K562 (cell line): ENCODE results near the gene APIP. TPM values are rescaled to one million over a fixed set of nuclear protein-coding genes. Genes with fewer than 3 reads are reported as not detected.

Source experiments
- CGGBP1 ChIP-seq: fragments of 250-450 bp; sonication (Bioruptor Pico); IDR thresholded peaks from 2 replicates; pipeline ENCODE4 v1.9.0; 2021; ENCODE audit warnings: mild to moderate bottlenecking
- CREB3L1 ChIP-seq: fragments of 450-650 bp; IDR thresholded peaks from 2 replicates; pipeline ENCODE4 v1.6.1; 2014; ENCODE audit warnings: low read depth, mild to moderate bottlenecking, moderate library complexity, borderline replicate concordance
- E2F6 ChIP-seq, 2 experiments: IDR thresholded peaks; 2 replicates each; pipeline ENCODE4 v1.6.1; 2011; ENCODE audit warnings: borderline replicate concordance in 1 of 2, control low read depth in 1 of 2, low read depth in 1 of 2, low read length in 1 of 2, mild to moderate bottlenecking in 1 of 2, mixed read lengths in 1 of 2, moderate library complexity in 1 of 2; ENCODE audit not compliant: insufficient read depth in 1 of 2, insufficient read length in 1 of 2, poor library complexity in 1 of 2, severe bottlenecking in 1 of 2; ENCODE audit errors: extremely low read depth in 1 of 2
- FIP1L1 ChIP-seq: fragments of 200-400 bp; formaldehyde crosslinking; IDR thresholded peaks from 2 replicates; pipeline ENCODE4 v1.6.1; 2018; ENCODE audit warnings: mild to moderate bottlenecking, low read depth, low read length; ENCODE audit not compliant: poor library complexity, severe bottlenecking
- HMGXB4 ChIP-seq: sonication (generic); formaldehyde crosslinking; IDR thresholded peaks from 2 replicates; pipeline ENCODE4 v1.8.1; 2023; ENCODE audit warnings: mild to moderate bottlenecking, missing genetic modification reagents
- KLF1 ChIP-seq: fragments of 450-650 bp; IDR thresholded peaks from 2 replicates; pipeline ENCODE4 v1.6.1; 2016; ENCODE audit warnings: missing genetic modification characterization, missing compliant biosample characterization
- MTA1 ChIP-seq: fragments of 450-650 bp; IDR thresholded peaks from 2 replicates; pipeline ENCODE4 v1.6.1; 2017; ENCODE audit warnings: borderline replicate concordance
- POLR2A ChIP-seq: fragments of 450-650 bp; conservative IDR thresholded peaks from 2 replicates; pipeline ENCODE4 v1.6.1; 2016
- SOX6 ChIP-seq: fragments of 450-650 bp; IDR thresholded peaks from 2 replicates; pipeline ENCODE4 v1.6.1; 2014; ENCODE audit warnings: mild to moderate bottlenecking
- TAF9B ChIP-seq: fragments of 450-650 bp; IDR thresholded peaks from 2 replicates; pipeline ENCODE4 v1.6.1; 2018; ENCODE audit warnings: mild to moderate bottlenecking; ENCODE audit not compliant: partially characterized antibody
- THAP12 ChIP-seq: fragments of 250-450 bp; sonication (Bioruptor Pico); IDR thresholded peaks from 2 replicates; pipeline ENCODE4 v1.9.0; 2021; ENCODE audit warnings: mild to moderate bottlenecking, inconsistent platforms
- XRCC5 ChIP-seq: fragments of 200-400 bp; formaldehyde crosslinking; IDR thresholded peaks from 2 replicates; pipeline ENCODE4 v1.6.1; 2017; ENCODE audit warnings: low read depth, mild to moderate bottlenecking, low read length
- ZBTB34 ChIP-seq: fragments of 250-450 bp; sonication (Bioruptor Pico); IDR thresholded peaks from 2 replicates; pipeline ENCODE4 v1.8.0; 2021; ENCODE audit warnings: mild to moderate bottlenecking, moderate library complexity
- ZNF695 ChIP-seq: fragments of 450-650 bp; formaldehyde crosslinking; IDR thresholded peaks from 2 replicates; pipeline ENCODE4 v1.4.0; 2020; ENCODE audit warnings: mild to moderate bottlenecking, moderate library complexity
- polyA plus RNA-seq, 8 experiments: library from polyadenylated mRNA; depleted of rRNA in 4 of 8; stranded (reverse) in 5 of 8; unstranded in 3 of 8; fragments of >200 nt; fragmentation: Nextera tagmentation in 2 of 8; fragmentation: Illumina TruSeq in 1 of 8; extraction: Ambion mirVana in 2 of 8; extraction: Trizol in 1 of 8; gene quantifications; 2 replicates each; pipeline versions ENCODE4 v1.2.1 to v1.2.3, GENCODE V29; 2011 to 2014; ENCODE audit warnings: inconsistent platforms in 1 of 8, missing spikeins in 1 of 8
- total RNA-seq, 7 experiments: library from RNA; depleted of rRNA in 6 of 7; stranded (reverse); fragments of >200 nt in 6 of 7; fragmentation: Illumina TruSeq in 2 of 7; extraction: Trizol in 2 of 7; gene quantifications; 2 replicates each; pipeline versions ENCODE4 v1.2.1 to v1.2.3, GENCODE V29; 2011 to 2021; ENCODE audit warnings: low replicate concordance in 1 of 7

The APIP gene
- total and polyA plus RNA-seq, 9 of the 15 experiments (the other 6 are each of a cell fraction or from before 2014, with no cell fraction given): 63.7 to 110 (median 82.8) TPM

- TF ChIP-seq ZBTB34 (CRISPR knock-in tag): no peak
- peak; percentile 91 for TF ChIP-seq THAP12
- TF ChIP-seq MTA1: 0 out of 2 replicates have a peak, but pooled peaks have one; percentile 25
- TF ChIP-seq ZNF695: peak; percentile 47; the same call in 1 of the 2 replicates
- TF ChIP-seq CGGBP1 (CRISPR knock-in tag): 0 out of 2 replicates have a peak, but pooled peaks have one; percentile 58
- TF ChIP-seq E2F6 (IDR thresholded peaks at IDR 0.05; ENCODE audit: borderline replicate concordance in 1 of 2, extremely low read depth in 1 of 2, insufficient read depth in 1 of 2, insufficient read length in 1 of 2, low read depth in 1 of 2, low read length in 1 of 2, poor library complexity in 1 of 2, severe bottlenecking in 1 of 2): peak in 1 of 2 experiments; percentile 50
- peak; percentile 27; the same call in 1 of the 2 replicates for TF ChIP-seq SOX6
- TF ChIP-seq CREB3L1: 0 out of 2 replicates have a peak, but pooled peaks have one; percentile 47
- peak; percentile 27 for TF ChIP-seq FIP1L1
- no peak for TF ChIP-seq XRCC5
- TF ChIP-seq HMGXB4 (CRISPR knock-in tag): peak; percentile 68; the same call in 1 of the 2 replicates
- peak; percentile 97 for TF ChIP-seq POLR2A
- TF ChIP-seq TAF9B: peak; percentile 69
- 0 out of 2 replicates have a peak, but pooled peaks have one; percentile 14 for TF ChIP-seq KLF1 (tag)
These were observed at the start of gene APIP, which contains the start of gene PDHX (continued) for GRCh38 chr11:34916015-34916842.
